K562 (cell line): ENCODE data around the gene SPRING1. TPM values are rescaled to one million over a fixed set of nuclear protein-coding genes. Genes with fewer than 3 reads are reported as not detected.

ENCODE experiments used
- CLOCK ChIP-seq: fragments of 250-450 bp; sonication (Bioruptor Pico); IDR thresholded peaks from 2 replicates; pipeline ENCODE4 v1.4.0; 2020; ENCODE audit warnings: mild to moderate bottlenecking, moderate library complexity, borderline replicate concordance
- FOXA3 ChIP-seq, 2 experiments: fragments of 450-650 bp in 1 of 2; sonication (generic) in 1 of 2; formaldehyde crosslinking; IDR thresholded peaks in 1 of 2; conservative IDR thresholded peaks in 1 of 2; 2 replicates each; pipeline versions ENCODE4 v1.4.0 to v1.8.0; 2020 to 2022; ENCODE audit warnings: mild to moderate bottlenecking in 2 of 2, missing genetic modification reagents in 1 of 2
- HMG20A ChIP-seq: fragments of 450-650 bp; formaldehyde crosslinking; conservative IDR thresholded peaks from 2 replicates; pipeline ENCODE4 v1.4.0; 2020; ENCODE audit warnings: mild to moderate bottlenecking, mixed read lengths
- LARP7 ChIP-seq: fragments of 450-650 bp; IDR thresholded peaks from 2 replicates; pipeline ENCODE4 v1.6.1; 2016
- PTRF ChIP-seq: fragments of 450-650 bp; IDR thresholded peaks from 2 replicates; pipeline ENCODE4 v1.6.1; 2016; ENCODE audit warnings: mild to moderate bottlenecking, missing genetic modification characterization, missing compliant biosample characterization
- RBFOX2 ChIP-seq: fragments of 200-400 bp; formaldehyde crosslinking; IDR thresholded peaks from 2 replicates; pipeline ENCODE4 v1.6.1; 2017; ENCODE audit warnings: low read depth, mild to moderate bottlenecking, low read length, moderate library complexity
- SAFB2 ChIP-seq: fragments of 200-400 bp; formaldehyde crosslinking; IDR thresholded peaks from 2 replicates; pipeline ENCODE4 v1.6.1; 2018; ENCODE audit warnings: borderline replicate concordance, low read length, low read depth, moderate library complexity; ENCODE audit not compliant: severe bottlenecking
- SP2 ChIP-seq: IDR thresholded peaks from 2 replicates; pipeline ENCODE4 v1.6.1; 2011; ENCODE audit warnings: mild to moderate bottlenecking, low read depth, low read length, moderate library complexity; ENCODE audit not compliant: poor library complexity, severe bottlenecking; ENCODE audit errors: extremely low read depth
- SPI1 ChIP-seq: IDR thresholded peaks from 2 replicates; pipeline ENCODE4 v1.6.1; 2011; ENCODE audit warnings: low read depth, low read length, control low read depth, borderline replicate concordance
- ZSCAN29 ChIP-seq: fragments of 450-650 bp; IDR thresholded peaks from 2 replicates; pipeline ENCODE4 v1.6.1; 2017
- ZZZ3 ChIP-seq: fragments of 450-650 bp; IDR thresholded peaks from 2 replicates; pipeline ENCODE4 v1.6.1; 2016; ENCODE audit warnings: antibody characterized with exemption, mild to moderate bottlenecking, moderate library complexity
- polyA plus RNA-seq, 8 experiments: library from polyadenylated mRNA; depleted of rRNA in 4 of 8; stranded (reverse) in 5 of 8; unstranded in 3 of 8; fragments of >200 nt; fragmentation: Nextera tagmentation in 2 of 8; fragmentation: Illumina TruSeq in 1 of 8; extraction: Ambion mirVana in 2 of 8; extraction: Trizol in 1 of 8; gene quantifications; 2 replicates each; pipeline versions ENCODE4 v1.2.1 to v1.2.3, GENCODE V29; 2011 to 2014; ENCODE audit warnings: inconsistent platforms in 1 of 8, missing spikeins in 1 of 8
- total RNA-seq, 7 experiments: library from RNA; depleted of rRNA in 6 of 7; stranded (reverse); fragments of >200 nt in 6 of 7; fragmentation: Illumina TruSeq in 2 of 7; extraction: Trizol in 2 of 7; gene quantifications; 2 replicates each; pipeline versions ENCODE4 v1.2.1 to v1.2.3, GENCODE V29; 2011 to 2021; ENCODE audit warnings: low replicate concordance in 1 of 7
- TF ChIP-seq, protein P1 (sequence below): fragments of 250-450 bp; sonication (Bioruptor Pico); IDR thresholded peaks from 2 replicates; pipeline ENCODE4 v1.8.0; 2022; ENCODE audit warnings: inconsistent platforms, mild to moderate bottlenecking, moderate library complexity, borderline replicate concordance
- TF ChIP-seq, protein P2 (sequence below), 2 experiments: fragments of 150-350 bp in 1 of 2; IDR thresholded peaks; 2 replicates each; pipeline ENCODE4 v1.6.1; 2012 to 2016; ENCODE audit warnings: low read depth in 2 of 2, low read length in 2 of 2, mild to moderate bottlenecking in 1 of 2, moderate library complexity in 1 of 2
- TF ChIP-seq, protein P3 (sequence below): fragments of 250-450 bp; sonication (Bioruptor Pico); IDR thresholded peaks from 2 replicates; pipeline ENCODE4 v1.4.0; 2020

The SPRING1 gene
- total and polyA plus RNA-seq, 9 of the 15 experiments (the other 6 are each of a cell fraction or from before 2014, with no cell fraction given) = 1.1 to 20.0 (median 8.0) TPM

GRCh38 chr12:116737774-116738657, at the start of gene SPRING1, which contains the start of gene RNFT2 (continued):
- TF ChIP-seq, protein P1, sequence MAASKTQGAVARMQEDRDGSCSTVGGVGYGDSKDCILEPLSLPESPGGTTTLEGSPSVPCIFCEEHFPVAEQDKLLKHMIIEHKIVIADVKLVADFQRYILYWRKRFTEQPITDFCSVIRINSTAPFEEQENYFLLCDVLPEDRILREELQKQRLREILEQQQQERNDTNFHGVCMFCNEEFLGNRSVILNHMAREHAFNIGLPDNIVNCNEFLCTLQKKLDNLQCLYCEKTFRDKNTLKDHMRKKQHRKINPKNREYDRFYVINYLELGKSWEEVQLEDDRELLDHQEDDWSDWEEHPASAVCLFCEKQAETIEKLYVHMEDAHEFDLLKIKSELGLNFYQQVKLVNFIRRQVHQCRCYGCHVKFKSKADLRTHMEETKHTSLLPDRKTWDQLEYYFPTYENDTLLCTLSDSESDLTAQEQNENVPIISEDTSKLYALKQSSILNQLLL = no peak
- TF ChIP-seq, protein P2, sequence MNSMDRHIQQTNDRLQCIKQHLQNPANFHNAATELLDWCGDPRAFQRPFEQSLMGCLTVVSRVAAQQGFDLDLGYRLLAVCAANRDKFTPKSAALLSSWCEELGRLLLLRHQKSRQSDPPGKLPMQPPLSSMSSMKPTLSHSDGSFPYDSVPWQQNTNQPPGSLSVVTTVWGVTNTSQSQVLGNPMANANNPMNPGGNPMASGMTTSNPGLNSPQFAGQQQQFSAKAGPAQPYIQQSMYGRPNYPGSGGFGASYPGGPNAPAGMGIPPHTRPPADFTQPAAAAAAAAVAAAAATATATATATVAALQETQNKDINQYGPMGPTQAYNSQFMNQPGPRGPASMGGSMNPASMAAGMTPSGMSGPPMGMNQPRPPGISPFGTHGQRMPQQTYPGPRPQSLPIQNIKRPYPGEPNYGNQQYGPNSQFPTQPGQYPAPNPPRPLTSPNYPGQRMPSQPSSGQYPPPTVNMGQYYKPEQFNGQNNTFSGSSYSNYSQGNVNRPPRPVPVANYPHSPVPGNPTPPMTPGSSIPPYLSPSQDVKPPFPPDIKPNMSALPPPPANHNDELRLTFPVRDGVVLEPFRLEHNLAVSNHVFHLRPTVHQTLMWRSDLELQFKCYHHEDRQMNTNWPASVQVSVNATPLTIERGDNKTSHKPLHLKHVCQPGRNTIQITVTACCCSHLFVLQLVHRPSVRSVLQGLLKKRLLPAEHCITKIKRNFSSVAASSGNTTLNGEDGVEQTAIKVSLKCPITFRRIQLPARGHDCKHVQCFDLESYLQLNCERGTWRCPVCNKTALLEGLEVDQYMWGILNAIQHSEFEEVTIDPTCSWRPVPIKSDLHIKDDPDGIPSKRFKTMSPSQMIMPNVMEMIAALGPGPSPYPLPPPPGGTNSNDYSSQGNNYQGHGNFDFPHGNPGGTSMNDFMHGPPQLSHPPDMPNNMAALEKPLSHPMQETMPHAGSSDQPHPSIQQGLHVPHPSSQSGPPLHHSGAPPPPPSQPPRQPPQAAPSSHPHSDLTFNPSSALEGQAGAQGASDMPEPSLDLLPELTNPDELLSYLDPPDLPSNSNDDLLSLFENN (IDR thresholded peaks at IDR 0.05; ENCODE audit: low read depth in 2 of 2, low read length in 2 of 2) = no peak; a peak in 1 of 4 replicates
- TF ChIP-seq PTRF (tag) (no peak), SPI1 (peak; percentile 51; the same call in 1 of the 2 replicates), LARP7 (no peak), FOXA3 (CRISPR knock-in tag; conservative IDR thresholded peaks at IDR 0.05 in 1 of 2, IDR thresholded peaks at IDR 0.05 in 1 of 2) (no peak), ZSCAN29 (no peak), HMG20A (CRISPR knock-in tag) (no peak), RBFOX2 (peak; percentile 75), ZZZ3 (no peak), SP2 (peak; percentile 58), CLOCK (no peak), SAFB2 (no peak)
- TF ChIP-seq, protein P3, sequence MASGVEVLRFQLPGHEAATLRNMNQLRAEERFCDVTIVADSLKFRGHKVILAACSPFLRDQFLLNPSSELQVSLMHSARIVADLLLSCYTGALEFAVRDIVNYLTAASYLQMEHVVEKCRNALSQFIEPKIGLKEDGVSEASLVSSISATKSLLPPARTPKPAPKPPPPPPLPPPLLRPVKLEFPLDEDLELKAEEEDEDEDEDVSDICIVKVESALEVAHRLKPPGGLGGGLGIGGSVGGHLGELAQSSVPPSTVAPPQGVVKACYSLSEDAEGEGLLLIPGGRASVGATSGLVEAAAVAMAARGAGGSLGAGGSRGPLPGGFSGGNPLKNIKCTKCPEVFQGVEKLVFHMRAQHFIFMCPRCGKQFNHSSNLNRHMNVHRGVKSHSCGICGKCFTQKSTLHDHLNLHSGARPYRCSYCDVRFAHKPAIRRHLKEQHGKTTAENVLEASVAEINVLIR (CRISPR knock-in tag) = peak; percentile 71
